Stomach (tissue), 9 donors: ENCODE results near the gene HSPA12A. TPM values are rescaled to one million over a fixed set of nuclear protein-coding genes. Genes with fewer than 3 reads are reported as not detected.

Experiments used
- DNase-seq, 2 donors: peaks; one replicate each; pipeline versions ENCODE4 v3.0.0 to v3.0.0-alpha.2; 2013 to 2019
- H3K27ac ChIP-seq, 5 donors: fragments of 200-600 bp in 4 of 5; sonication (generic) in 4 of 5; one replicate each; pipeline ENCODE4 v1.5.1; 2013 to 2019; ENCODE audit warnings: mild to moderate bottlenecking in 1 of 5, moderate library complexity in 1 of 5
- H3K27me3 ChIP-seq, 3 donors: fragments of 200-600 bp; sonication (generic); one replicate each; pipeline ENCODE4 v1.5.1; 2017 to 2019; ENCODE audit warnings: mixed run types in 1 of 3
- H3K36me3 ChIP-seq, 4 donors: fragments of 200-600 bp; sonication (generic); 1 replicate in 3 of 4; 2 replicates in 1 of 4; pipeline ENCODE4 v1.5.1; 2016 to 2019
- H3K4me1 ChIP-seq, 4 donors: fragments of 200-600 bp; sonication (generic); one replicate each; pipeline ENCODE4 v1.5.1; 2016 to 2019
- H3K4me3 ChIP-seq, 4 donors: fragments of 200-600 bp; sonication (generic) in 3 of 4; one replicate each; pipeline ENCODE4 v1.5.1; 2016 to 2019; ENCODE audit warnings: mild to moderate bottlenecking in 1 of 4
- H3K9me3 ChIP-seq, 4 donors: fragments of 200-600 bp; sonication (generic); one replicate each; pipeline ENCODE4 v1.5.1; 2016 to 2019
- EP300 ChIP-seq: sonication (generic); formaldehyde crosslinking; IDR thresholded peaks from one replicate; pipeline ENCODE4 v1.6.1; 2017; ENCODE audit warnings: antibody characterized with exemption
- POLR2A ChIP-seq, 4 donors: fragments of 450-650 bp; IDR thresholded peaks; one replicate each; pipeline ENCODE4 v1.6.1; 2016; ENCODE audit warnings: antibody characterized with exemption in 4 of 4, control low read depth in 2 of 4, mild to moderate bottlenecking in 1 of 4, moderate library complexity in 1 of 4
- POLR2AphosphoS5 ChIP-seq, 3 donors: sonication (generic); formaldehyde crosslinking; IDR thresholded peaks; one replicate each; pipeline ENCODE4 v1.6.1; 2016; ENCODE audit warnings: antibody characterized with exemption in 3 of 3
- WGBS, 5 donors: extraction: QIAGEN DNeasy Blood & Tissue Kit in 3 of 5; methylation state at CpG; one replicate each; pipeline versions ENCODE4 v1.1.5 to v1.1.7; 2013 to 2018; 5-methylcytosine and 5-hydroxymethylcytosine counted together
- intact Hi-C: fragments of 100-400 bp; cut with DNase I; formaldehyde crosslinking; loops from one replicate; pipeline ENCODE4 v1.15.1; 2023; ENCODE audit warnings: low total_unique reads
- polyA plus RNA-seq, 3 donors: library from polyadenylated mRNA; stranded (reverse); fragments of 200-250 nt; gene quantifications; one replicate each; pipeline ENCODE4 v1.2.3, GENCODE V29; 2013
- total RNA-seq, 5 donors: library from RNA; depleted of rRNA; stranded (reverse); fragments of >200 nt; gene quantifications; one replicate each; pipeline versions ENCODE4 v1.1.0 to v1.2.3, GENCODE V29; 2014 to 2016
- TF ChIP-seq, protein P1 (sequence below), 7 experiments: fragments of 450-650 bp in 4 of 7; fragments of 200-600 bp in 3 of 7; sonication (generic) in 3 of 7; IDR thresholded peaks; one replicate each; pipeline ENCODE4 v1.5.1; 2016 to 2019; ENCODE audit warnings: antibody characterized with exemption in 7 of 7, control low read depth in 2 of 7, mild to moderate bottlenecking in 1 of 7
- donor health status: healthy with polysubstance abuse.
- donor health status: Bipolar disorder and iron deficiency.
- donor health status: healthy.

The HSPA12A gene
- total and polyA plus RNA-seq, 8 donors = 2.0 to 25.5 (median 4.1) TPM

DNA sequence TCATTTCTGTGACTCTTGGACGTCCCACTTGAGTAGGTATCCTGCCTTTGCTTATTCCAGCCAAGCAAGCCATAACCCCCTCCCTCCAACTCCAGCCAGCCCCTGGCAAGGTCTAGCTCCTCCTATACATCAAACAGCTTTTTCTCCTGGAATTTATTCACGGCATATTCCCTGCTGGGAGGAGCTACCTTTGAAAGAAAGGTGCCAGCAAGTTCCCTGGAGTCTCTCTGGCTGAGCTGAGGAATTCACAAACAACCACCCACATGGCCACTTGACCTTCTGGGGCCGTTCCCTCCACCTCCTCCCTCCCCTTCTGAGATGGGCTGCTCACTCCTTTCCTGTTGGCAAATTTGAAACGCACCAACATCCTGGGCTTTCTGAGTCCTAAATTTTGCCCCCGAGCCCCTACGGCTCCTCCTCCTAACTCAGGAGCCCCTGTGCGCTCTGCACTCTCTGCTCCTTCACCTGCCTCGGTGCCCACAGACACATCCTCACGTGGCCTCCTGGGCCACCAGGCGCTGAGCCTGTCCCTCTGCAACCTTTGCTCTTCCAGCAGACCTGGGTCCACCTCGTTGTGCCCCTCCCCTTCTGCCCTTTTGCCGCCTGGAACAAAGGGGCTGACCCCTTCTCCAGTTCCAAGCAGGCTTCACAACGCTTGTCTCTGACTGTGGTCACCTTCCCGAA is 48.0 kb downstream of the HSPA12A start:
- peaks cover 0 to 5% (median 0%) of the 10 kb centered on the region in 4 donors for H3K36me3 ChIP-seq
- no peaks in the 10 kb centered on the region for H3K27me3 ChIP-seq
- WGBS, 5 donors = 33 to 59% (median 40%) methylated on average over 14 of the region's 14 CpGs
- peaks cover 0 to 16% (median 8%) of the 10 kb centered on the region in 4 donors for H3K4me1 ChIP-seq
- TF ChIP-seq POLR2A (IDR thresholded peaks at IDR 0.05) (no peak), POLR2AphosphoS5 (IDR thresholded peaks at IDR 0.05) (no peak), EP300 (no peak)
- intact Hi-C loops = no loop called here
- no peaks in the 10 kb centered on the region for H3K9me3 ChIP-seq
- peak in 1 of 2 donors; percentile 50 for DNase-seq
- H3K4me3 ChIP-seq = no peak overlapping the region
- no peak overlapping the region for H3K27ac ChIP-seq

DNA sequence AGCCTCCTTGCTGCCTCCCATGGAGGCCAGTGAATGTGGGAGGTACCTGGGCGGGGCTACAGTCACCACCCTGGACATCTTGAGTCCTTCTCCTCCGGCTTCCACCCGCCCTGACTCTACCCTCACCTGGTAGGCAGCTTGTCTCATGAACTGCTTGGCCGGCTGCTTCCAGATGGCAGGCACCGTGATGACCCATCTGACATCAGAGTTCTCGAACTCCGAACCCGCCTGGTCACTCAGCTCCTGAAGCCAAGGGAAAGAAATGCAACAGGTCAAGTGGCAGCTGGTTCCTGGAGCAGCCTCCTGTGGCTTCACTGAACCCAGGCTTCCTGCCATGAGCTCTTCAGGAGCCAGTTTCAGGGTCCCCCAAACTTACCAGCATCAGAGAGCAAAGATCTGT is 50.1 kb downstream of the HSPA12A start:
- no peak for TF ChIP-seq POLR2AphosphoS5 (IDR thresholded peaks at IDR 0.05)
- no peak for TF ChIP-seq POLR2A (IDR thresholded peaks at IDR 0.05)
- TF ChIP-seq, protein P1, sequence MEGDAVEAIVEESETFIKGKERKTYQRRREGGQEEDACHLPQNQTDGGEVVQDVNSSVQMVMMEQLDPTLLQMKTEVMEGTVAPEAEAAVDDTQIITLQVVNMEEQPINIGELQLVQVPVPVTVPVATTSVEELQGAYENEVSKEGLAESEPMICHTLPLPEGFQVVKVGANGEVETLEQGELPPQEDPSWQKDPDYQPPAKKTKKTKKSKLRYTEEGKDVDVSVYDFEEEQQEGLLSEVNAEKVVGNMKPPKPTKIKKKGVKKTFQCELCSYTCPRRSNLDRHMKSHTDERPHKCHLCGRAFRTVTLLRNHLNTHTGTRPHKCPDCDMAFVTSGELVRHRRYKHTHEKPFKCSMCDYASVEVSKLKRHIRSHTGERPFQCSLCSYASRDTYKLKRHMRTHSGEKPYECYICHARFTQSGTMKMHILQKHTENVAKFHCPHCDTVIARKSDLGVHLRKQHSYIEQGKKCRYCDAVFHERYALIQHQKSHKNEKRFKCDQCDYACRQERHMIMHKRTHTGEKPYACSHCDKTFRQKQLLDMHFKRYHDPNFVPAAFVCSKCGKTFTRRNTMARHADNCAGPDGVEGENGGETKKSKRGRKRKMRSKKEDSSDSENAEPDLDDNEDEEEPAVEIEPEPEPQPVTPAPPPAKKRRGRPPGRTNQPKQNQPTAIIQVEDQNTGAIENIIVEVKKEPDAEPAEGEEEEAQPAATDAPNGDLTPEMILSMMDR (IDR thresholded peaks at IDR 0.05) = no peak
- no peak for TF ChIP-seq EP300
- intact Hi-C loops = no loop called here
- no peaks in the 10 kb centered on the region for H3K36me3 ChIP-seq

DNA sequence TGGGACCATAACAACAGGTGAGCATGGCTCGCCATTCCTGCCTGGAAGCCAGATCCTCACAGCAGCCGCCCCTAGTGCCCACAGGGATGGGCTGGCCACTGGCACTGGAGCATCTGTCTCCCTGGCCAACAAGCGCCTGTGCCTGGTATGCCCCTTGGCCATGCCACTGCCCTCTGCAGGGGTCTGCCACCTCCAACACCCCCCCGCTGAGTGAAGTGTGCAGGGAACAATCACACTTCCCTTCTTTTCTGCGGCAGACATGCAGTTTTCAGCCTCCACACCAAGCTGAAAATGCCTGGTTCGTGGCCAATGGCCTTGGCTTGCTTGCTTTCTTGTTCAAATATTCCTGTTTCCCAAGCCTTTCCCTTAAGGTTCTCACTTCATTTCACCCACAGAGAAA is 50.7 kb downstream of the HSPA12A start:
- intact Hi-C loops = no loop called here
- 40 to 64% (median 57%) methylated on average over 3 to 6 of the region's 6 CpGs for WGBS, 5 donors
- Histone ChIP-seq H3K9me3 (no peaks in the 10 kb centered on the region), H3K36me3 (no peaks in the 10 kb centered on the region), H3K4me1 (peaks cover 0 to 35% (median 12%) of the 10 kb centered on the region in 4 donors), H3K27me3 (no peaks in the 10 kb centered on the region), H3K4me3 (no peak overlapping the region), H3K27ac (peak overlapping the region in 2 of 5 donors; percentile 4 to 6)
- no peak for TF ChIP-seq POLR2AphosphoS5 (IDR thresholded peaks at IDR 0.05)
- TF ChIP-seq POLR2A (IDR thresholded peaks at IDR 0.05) = no peak
- no peak for TF ChIP-seq EP300
- TF ChIP-seq, protein P1 (IDR thresholded peaks at IDR 0.05) = no peak
- peak in 1 of 2 donors; percentile 54 for DNase-seq

More for the DNA sequence above, 50.1 kb downstream of the HSPA12A start:
- DNase-seq = no peak
- Histone ChIP-seq H3K4me1 (peaks cover 0 to 35% (median 12%) of the 10 kb centered on the region in 4 donors), H3K9me3 (no peaks in the 10 kb centered on the region), H3K27me3 (no peaks in the 10 kb centered on the region), H3K27ac (peak overlapping the region in 2 of 5 donors; percentile 4 to 6), H3K4me3 (no peak overlapping the region)
- 85 to 91% (median 90%) methylated on average over 6 to 8 of the region's 8 CpGs for WGBS, 5 donors

DNA sequence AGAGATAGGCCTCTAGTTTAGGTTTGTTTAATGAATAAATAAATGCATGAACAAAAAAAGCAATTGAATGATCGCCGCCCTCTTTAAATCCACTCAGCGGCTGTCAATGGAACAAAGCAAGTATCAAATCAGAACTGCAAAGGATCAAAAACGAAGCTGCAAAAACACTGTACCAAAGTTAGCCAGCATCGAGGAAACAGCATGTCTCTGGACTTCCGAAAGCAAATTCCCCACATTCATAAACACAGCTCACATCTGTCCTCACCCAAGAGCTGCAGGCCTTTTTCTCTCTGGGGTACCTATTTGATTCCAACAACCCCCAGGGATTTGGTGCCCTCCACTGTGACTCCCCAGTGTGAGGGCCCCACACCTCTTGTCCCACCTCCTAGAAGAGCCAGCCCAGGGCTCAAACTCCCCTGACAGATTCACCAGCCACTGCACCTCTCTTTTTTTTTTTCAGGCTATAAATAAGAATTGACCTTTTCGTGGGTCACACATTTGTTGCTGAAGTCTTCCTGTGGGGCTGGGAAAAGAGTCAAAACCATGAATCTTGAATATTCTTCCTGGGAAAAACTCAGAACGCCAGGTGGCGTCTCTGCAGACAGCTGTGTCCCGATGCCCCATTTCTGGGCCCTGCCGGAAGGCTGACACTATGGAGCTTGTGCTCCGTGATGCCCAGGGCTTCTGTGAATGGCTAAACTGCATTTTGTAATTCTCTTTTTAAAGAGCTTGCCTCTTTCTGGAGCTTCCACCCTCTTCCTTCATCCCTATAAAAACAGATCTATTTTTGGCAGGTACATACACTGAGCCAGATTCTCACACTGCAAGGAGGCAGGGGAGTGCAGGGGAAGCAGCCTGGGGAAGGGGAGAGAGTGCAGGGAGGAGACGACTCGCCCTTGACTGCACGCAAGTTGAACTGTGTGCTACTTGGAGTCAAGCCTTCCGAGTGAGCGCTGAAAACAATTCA is 51.7 kb downstream of the HSPA12A start:
- H3K27me3 ChIP-seq = no peaks in the 10 kb centered on the region
- intact Hi-C loops = no loop called here
- H3K27ac ChIP-seq = no peak overlapping the region
- peak in 1 of 2 donors; percentile 65 for DNase-seq
- no peaks in the 10 kb centered on the region for H3K36me3 ChIP-seq
- H3K9me3 ChIP-seq = no peaks in the 10 kb centered on the region
- peaks cover 0 to 35% (median 12%) of the 10 kb centered on the region in 4 donors for H3K4me1 ChIP-seq
- no peak overlapping the region for H3K4me3 ChIP-seq
- no peak for TF ChIP-seq POLR2A (IDR thresholded peaks at IDR 0.05)
- TF ChIP-seq, protein P1 (IDR thresholded peaks at IDR 0.05) = no peak
- no peak for TF ChIP-seq POLR2AphosphoS5 (IDR thresholded peaks at IDR 0.05)
- TF ChIP-seq EP300 = no peak
- 59 to 66% (median 64%) methylated on average over 17 of the region's 17 CpGs for WGBS, 5 donors
